ENCODE measurements around the gene TMEM39A.
A peak's percentile ranks its signal among the peaks of the same experiment; 100 is the strongest.

The TMEM39A gene

GRCh38 chr3:119470866-119471265 lies 7.5 kb upstream of the TMEM39A start:
- Histone ChIP-seq H3K27me3 (ENCODE audit: insufficient read depth, poor library complexity, severe bottlenecking) (no peaks in the 10 kb centered on the region), H3K4me3 (replicated peaks; ENCODE audit: insufficient read depth, low read length) (no peak overlapping the region), H3K27ac (replicated peaks) (no peak overlapping the region)
- DNase-seq (ENCODE audit: low read depth in 1 of 2, low spot score in 1 of 2): no peak
- TF ChIP-seq POLR2AphosphoS5 (IDR thresholded peaks at IDR 0.05; ENCODE audit: low read depth): no peak
- no peak for TF ChIP-seq GABPA (IDR thresholded peaks at IDR 0.05; ENCODE audit: low read depth)
- TF ChIP-seq, protein P1, sequence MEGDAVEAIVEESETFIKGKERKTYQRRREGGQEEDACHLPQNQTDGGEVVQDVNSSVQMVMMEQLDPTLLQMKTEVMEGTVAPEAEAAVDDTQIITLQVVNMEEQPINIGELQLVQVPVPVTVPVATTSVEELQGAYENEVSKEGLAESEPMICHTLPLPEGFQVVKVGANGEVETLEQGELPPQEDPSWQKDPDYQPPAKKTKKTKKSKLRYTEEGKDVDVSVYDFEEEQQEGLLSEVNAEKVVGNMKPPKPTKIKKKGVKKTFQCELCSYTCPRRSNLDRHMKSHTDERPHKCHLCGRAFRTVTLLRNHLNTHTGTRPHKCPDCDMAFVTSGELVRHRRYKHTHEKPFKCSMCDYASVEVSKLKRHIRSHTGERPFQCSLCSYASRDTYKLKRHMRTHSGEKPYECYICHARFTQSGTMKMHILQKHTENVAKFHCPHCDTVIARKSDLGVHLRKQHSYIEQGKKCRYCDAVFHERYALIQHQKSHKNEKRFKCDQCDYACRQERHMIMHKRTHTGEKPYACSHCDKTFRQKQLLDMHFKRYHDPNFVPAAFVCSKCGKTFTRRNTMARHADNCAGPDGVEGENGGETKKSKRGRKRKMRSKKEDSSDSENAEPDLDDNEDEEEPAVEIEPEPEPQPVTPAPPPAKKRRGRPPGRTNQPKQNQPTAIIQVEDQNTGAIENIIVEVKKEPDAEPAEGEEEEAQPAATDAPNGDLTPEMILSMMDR (IDR thresholded peaks at IDR 0.05; ENCODE audit: insufficient read depth, low read length): no peak
- no peak for TF ChIP-seq SPI1 (IDR thresholded peaks at IDR 0.05; ENCODE audit: borderline replicate concordance, low read depth)
- TF ChIP-seq, protein P2, sequence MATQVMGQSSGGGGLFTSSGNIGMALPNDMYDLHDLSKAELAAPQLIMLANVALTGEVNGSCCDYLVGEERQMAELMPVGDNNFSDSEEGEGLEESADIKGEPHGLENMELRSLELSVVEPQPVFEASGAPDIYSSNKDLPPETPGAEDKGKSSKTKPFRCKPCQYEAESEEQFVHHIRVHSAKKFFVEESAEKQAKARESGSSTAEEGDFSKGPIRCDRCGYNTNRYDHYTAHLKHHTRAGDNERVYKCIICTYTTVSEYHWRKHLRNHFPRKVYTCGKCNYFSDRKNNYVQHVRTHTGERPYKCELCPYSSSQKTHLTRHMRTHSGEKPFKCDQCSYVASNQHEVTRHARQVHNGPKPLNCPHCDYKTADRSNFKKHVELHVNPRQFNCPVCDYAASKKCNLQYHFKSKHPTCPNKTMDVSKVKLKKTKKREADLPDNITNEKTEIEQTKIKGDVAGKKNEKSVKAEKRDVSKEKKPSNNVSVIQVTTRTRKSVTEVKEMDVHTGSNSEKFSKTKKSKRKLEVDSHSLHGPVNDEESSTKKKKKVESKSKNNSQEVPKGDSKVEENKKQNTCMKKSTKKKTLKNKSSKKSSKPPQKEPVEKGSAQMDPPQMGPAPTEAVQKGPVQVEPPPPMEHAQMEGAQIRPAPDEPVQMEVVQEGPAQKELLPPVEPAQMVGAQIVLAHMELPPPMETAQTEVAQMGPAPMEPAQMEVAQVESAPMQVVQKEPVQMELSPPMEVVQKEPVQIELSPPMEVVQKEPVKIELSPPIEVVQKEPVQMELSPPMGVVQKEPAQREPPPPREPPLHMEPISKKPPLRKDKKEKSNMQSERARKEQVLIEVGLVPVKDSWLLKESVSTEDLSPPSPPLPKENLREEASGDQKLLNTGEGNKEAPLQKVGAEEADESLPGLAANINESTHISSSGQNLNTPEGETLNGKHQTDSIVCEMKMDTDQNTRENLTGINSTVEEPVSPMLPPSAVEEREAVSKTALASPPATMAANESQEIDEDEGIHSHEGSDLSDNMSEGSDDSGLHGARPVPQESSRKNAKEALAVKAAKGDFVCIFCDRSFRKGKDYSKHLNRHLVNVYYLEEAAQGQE (IDR thresholded peaks at IDR 0.05; ENCODE audit: insufficient replicate concordance, low read depth): no peak

DNA sequence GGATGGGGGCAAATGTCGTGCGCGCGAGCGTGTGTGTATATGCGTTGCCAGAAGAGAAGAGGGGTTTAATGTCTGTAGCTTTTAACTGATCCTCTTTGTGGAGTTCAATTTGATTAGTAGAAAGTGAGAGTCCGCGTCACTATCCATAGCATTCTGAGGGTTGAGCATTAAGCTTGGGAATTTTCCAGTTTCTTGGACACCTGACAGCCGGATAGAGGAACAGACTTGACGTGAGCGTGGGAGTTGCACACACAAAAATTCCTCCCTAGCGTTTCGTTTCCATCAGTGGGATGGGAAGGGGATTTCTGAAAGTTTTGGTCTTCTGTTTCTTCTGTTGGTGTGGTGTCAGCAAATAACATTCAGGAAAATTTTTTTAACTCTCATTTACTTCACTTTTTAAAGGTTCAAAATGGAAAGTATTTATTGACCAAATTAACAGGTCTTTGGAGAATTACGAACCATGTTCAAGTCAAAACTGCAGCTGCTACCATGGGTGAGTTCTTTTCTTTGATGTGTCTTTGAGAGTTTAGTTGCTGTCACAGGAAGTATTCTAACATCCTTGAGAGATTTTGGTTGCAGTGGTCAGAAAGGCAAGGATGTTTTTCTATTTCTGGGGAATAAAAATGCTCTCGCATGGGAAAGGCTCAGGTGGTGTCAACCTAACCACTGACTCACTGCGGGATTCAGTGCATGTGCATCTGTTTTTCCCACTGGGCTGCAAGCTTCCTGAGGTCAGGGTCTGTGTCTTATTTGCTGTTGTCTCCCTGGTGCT lies 6.2 kb upstream of the TMEM39A start:
- TF ChIP-seq, protein P1 (IDR thresholded peaks at IDR 0.05; ENCODE audit: insufficient read depth, low read length): no peak
- H3K27me3 ChIP-seq (ENCODE audit: insufficient read depth, poor library complexity, severe bottlenecking): no peaks in the 10 kb centered on the region
- H3K27ac ChIP-seq (replicated peaks): peak overlapping the region; percentile 85
- DNase-seq (ENCODE audit: low read depth in 1 of 2, low spot score in 1 of 2): peak in 1 of 2 experiments; percentile 12
- peak overlapping the region; percentile 93 for H3K4me3 ChIP-seq (replicated peaks; ENCODE audit: insufficient read depth, low read length)

DNA sequence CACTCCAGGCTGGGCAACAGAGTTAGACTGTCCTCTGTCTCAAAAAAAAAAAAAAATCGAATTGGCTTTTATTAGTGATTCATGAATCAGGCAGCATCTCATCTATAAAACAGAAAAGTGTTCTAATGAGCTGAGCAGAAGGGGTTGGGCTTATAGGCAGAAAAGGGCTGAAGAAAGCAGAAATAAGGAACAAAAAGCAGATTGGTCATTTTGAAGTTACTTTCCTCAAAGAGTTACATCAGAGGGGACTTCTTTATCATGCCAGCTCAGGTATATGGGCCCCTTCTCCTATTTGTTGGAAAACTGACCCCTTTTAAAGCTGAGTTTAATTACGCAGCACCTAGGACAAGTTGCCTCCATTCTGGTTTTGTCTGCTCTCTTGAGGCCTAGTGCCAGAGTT lies 4.6 kb upstream of the TMEM39A start:
- Histone ChIP-seq H3K27ac (replicated peaks) (peak overlapping the region; percentile 85), H3K4me3 (replicated peaks; ENCODE audit: insufficient read depth, low read length) (peak overlapping the region; percentile 93; the same call in 1 of the 2 replicates), H3K27me3 (ENCODE audit: insufficient read depth, poor library complexity, severe bottlenecking) (no peaks in the 10 kb centered on the region)
- no peak for TF ChIP-seq SPI1 (IDR thresholded peaks at IDR 0.05; ENCODE audit: borderline replicate concordance, low read depth)
- TF ChIP-seq POLR2AphosphoS5 (IDR thresholded peaks at IDR 0.05; ENCODE audit: low read depth): no peak
- TF ChIP-seq, protein P1 (IDR thresholded peaks at IDR 0.05; ENCODE audit: insufficient read depth, low read length): no peak
- TF ChIP-seq, protein P2 (IDR thresholded peaks at IDR 0.05; ENCODE audit: insufficient replicate concordance, low read depth): no peak
- TF ChIP-seq GABPA (IDR thresholded peaks at IDR 0.05; ENCODE audit: low read depth): no peak
- DNase-seq (ENCODE audit: low read depth in 1 of 2, low spot score in 1 of 2): peak; percentile 13 to 22

DNA sequence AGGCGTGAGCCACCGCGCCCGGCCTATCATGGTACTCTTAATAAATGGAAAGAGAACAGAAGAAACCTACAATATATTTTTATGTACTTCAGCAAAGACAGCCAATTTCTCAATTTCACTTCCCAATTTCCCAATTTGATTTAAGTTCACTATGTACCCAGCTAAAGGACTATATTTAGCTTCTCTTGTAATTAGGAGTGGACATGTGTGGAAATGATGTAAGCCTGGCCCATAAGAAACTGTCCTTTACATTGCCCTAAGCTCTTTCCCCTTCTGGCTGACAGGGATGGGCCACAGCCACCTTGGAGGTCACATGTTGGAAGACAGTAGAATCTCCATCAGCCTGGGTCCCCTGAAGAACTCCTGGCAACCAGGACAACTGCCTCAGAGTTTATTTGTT lies 6.2 kb downstream of the TMEM39A start:
- no peak overlapping the region for H3K4me3 ChIP-seq (replicated peaks; ENCODE audit: insufficient read depth, low read length)
- no peak for TF ChIP-seq GABPA (IDR thresholded peaks at IDR 0.05; ENCODE audit: low read depth)
- TF ChIP-seq POLR2AphosphoS5 (IDR thresholded peaks at IDR 0.05; ENCODE audit: low read depth): no peak
- TF ChIP-seq, protein P2 (IDR thresholded peaks at IDR 0.05; ENCODE audit: insufficient replicate concordance, low read depth): no peak
- DNase-seq (ENCODE audit: low read depth in 1 of 2, low spot score in 1 of 2): peak in 1 of 2 experiments; percentile 42

More for the DNA sequence above, 6.2 kb downstream of the TMEM39A start:
- Histone ChIP-seq H3K27ac (replicated peaks) (no peak overlapping the region), H3K27me3 (ENCODE audit: insufficient read depth, poor library complexity, severe bottlenecking) (no peaks in the 10 kb centered on the region)
